IMR-90 (cell line): ENCODE measurements around the gene SLC7A6OS. TPM values are rescaled to one million over a fixed set of nuclear protein-coding genes. Genes with fewer than 3 reads are reported as not detected.

Source experiments
- ATAC-seq: fragments of 200-7000 bp; cut with Tn5 transposase; 2 replicates; pipeline ENCODE4 v1.9.1; 2020; ENCODE audit warnings: low read depth, mild to moderate bottlenecking, moderate library complexity
- BruUV-seq: library from RNA; stranded (reverse); fragments of 400-500 nt; replicated peaks from 2 replicates; lab custom pipeline; 2021; lab: Mats Ljungman, UMichigan
- CTCF ChIA-PET: fragments of 300-600 bp; formaldehyde crosslinking; extraction: SDS; loops from one replicate; lab custom pipeline; 2021; ENCODE audit warnings: antibody characterized with exemption; lab: Yijun Ruan, JAX
- POLR2A ChIA-PET: fragments of 300-600 bp; sonication (Branson Sonifier 250); formaldehyde crosslinking; loops from one replicate; lab custom pipeline; 2022; ENCODE audit warnings: antibody characterized with exemption; ENCODE audit not compliant: unreplicated experiment; lab: Charles Lee
- DNase-seq: peaks from one replicate; pipeline ENCODE4 v3.0.0; 2013
- H2AFZ ChIP-seq: replicated peaks from 2 replicates; pipeline ENCODE3; 2013; ENCODE audit warnings: low read length, mild to moderate bottlenecking; ENCODE audit not compliant: poor library complexity
- H2AK5ac ChIP-seq: 2 replicates; pipeline ENCODE4 v1.6.1; 2013; ENCODE audit warnings: low read depth, low read length, inconsistent platforms
- H2AK9ac ChIP-seq: replicated peaks from 2 replicates; pipeline ENCODE3; 2013; ENCODE audit warnings: mild to moderate bottlenecking, low read depth, low read length, moderate library complexity; ENCODE audit not compliant: poor library complexity
- H2BK120ac ChIP-seq: 2 replicates; pipeline ENCODE4 v1.6.1; 2013; ENCODE audit warnings: low read depth, low read length, inconsistent platforms
- H2BK15ac ChIP-seq: 3 replicates; pipeline ENCODE4 v1.6.1; 2013; ENCODE audit warnings: low read depth, low read length, inconsistent platforms
- H2BK20ac ChIP-seq: 2 replicates; pipeline ENCODE4 v1.6.1; 2013; ENCODE audit warnings: low read depth, mild to moderate bottlenecking, inconsistent platforms, low read length, moderate library complexity
- H2BK5ac ChIP-seq: 2 replicates; pipeline ENCODE4 v1.6.1; 2013; ENCODE audit warnings: mild to moderate bottlenecking, low read depth, low read length, inconsistent platforms; ENCODE audit not compliant: poor library complexity, severe bottlenecking
- H3K14ac ChIP-seq: replicated peaks from 2 replicates; pipeline ENCODE4 v1.6.1; 2013; ENCODE audit warnings: low read depth, low read length, inconsistent platforms
- H3K18ac ChIP-seq: 2 replicates; pipeline ENCODE4 v1.6.1; 2013; ENCODE audit warnings: low read depth, low read length, control low read depth
- H3K23ac ChIP-seq: 2 replicates; pipeline ENCODE4 v1.6.1; 2013; ENCODE audit warnings: low read depth, low read length, inconsistent platforms
- H3K27ac ChIP-seq: 2 replicates; pipeline ENCODE4 v1.5.1; 2013; ENCODE audit warnings: mild to moderate bottlenecking, control low read depth, low read length; ENCODE audit not compliant: insufficient read depth
- H3K27me3 ChIP-seq: 2 replicates; pipeline ENCODE4 v1.6.1; 2013; ENCODE audit warnings: low read length; ENCODE audit not compliant: control insufficient read depth, insufficient read depth
- H3K36me3 ChIP-seq: 2 replicates; pipeline ENCODE4 v1.6.1; 2013; ENCODE audit warnings: low read length, mixed read lengths; ENCODE audit not compliant: control insufficient read depth, insufficient read depth
- H3K4ac ChIP-seq: 2 replicates; pipeline ENCODE4 v1.6.1; 2013; ENCODE audit warnings: low read depth, low read length, inconsistent platforms
- H3K4me1 ChIP-seq: 2 replicates; pipeline ENCODE4 v1.6.1; 2013; ENCODE audit warnings: low read length, mixed read lengths; ENCODE audit not compliant: control insufficient read depth, insufficient read depth
- H3K4me2 ChIP-seq: 2 replicates; pipeline ENCODE4 v1.6.1; 2013; ENCODE audit warnings: low read depth, mild to moderate bottlenecking, control low read depth, low read length, moderate library complexity
- H3K4me3 ChIP-seq: 2 replicates; pipeline ENCODE4 v1.5.1; 2013; ENCODE audit warnings: low read depth, mild to moderate bottlenecking, control low read depth, low read length, moderate library complexity; ENCODE audit not compliant: insufficient read depth
- H3K56ac ChIP-seq: 2 replicates; pipeline ENCODE4 v1.6.1; 2013; ENCODE audit warnings: low read length, inconsistent platforms; ENCODE audit not compliant: insufficient read depth; ENCODE audit errors: extremely low read depth
- H3K79me1 ChIP-seq, 2 experiments: 2 replicates each; pipeline ENCODE4 v1.6.1; 2013; ENCODE audit warnings: low read length in 2 of 2, inconsistent platforms in 1 of 2, low read depth in 1 of 2
- H3K9ac ChIP-seq: 2 replicates; pipeline ENCODE4 v1.6.1; 2013; ENCODE audit warnings: low read depth, low read length, control low read depth
- H3K9me1 ChIP-seq: 2 replicates; pipeline ENCODE4 v1.6.1; 2013; ENCODE audit warnings: low read length, inconsistent platforms; ENCODE audit not compliant: insufficient read depth
- H3K9me3 ChIP-seq: 2 replicates; pipeline ENCODE4 v1.6.1; 2013; ENCODE audit warnings: low read length; ENCODE audit not compliant: control insufficient read depth, insufficient read depth
- H4K20me1 ChIP-seq: 2 replicates; pipeline ENCODE4 v1.6.1; 2013; ENCODE audit warnings: low read length, inconsistent platforms; ENCODE audit not compliant: insufficient read depth
- H4K5ac ChIP-seq: 2 replicates; pipeline ENCODE4 v1.6.1; 2013; ENCODE audit warnings: mild to moderate bottlenecking, low read depth, low read length, control low read depth
- H4K8ac ChIP-seq, 2 experiments: 2 replicates each; pipeline ENCODE4 v1.6.1; 2013; ENCODE audit warnings: low read depth in 2 of 2, low read length in 2 of 2, control low read depth in 1 of 2, inconsistent platforms in 1 of 2
- H4K91ac ChIP-seq: 2 replicates; pipeline ENCODE4 v1.6.1; 2013; ENCODE audit warnings: low read depth, low read length, inconsistent platforms; ENCODE audit not compliant: insufficient read depth
- FOS ChIP-seq: fragments of 150-350 bp; IDR thresholded peaks from 2 replicates; pipeline ENCODE4 v1.6.1; 2016; ENCODE audit warnings: low read depth, low read length
- NFE2L2 ChIP-seq: fragments of 150-350 bp; IDR thresholded peaks from 2 replicates; pipeline ENCODE4 v1.6.1; 2016; ENCODE audit warnings: low read depth, mild to moderate bottlenecking, low read length
- RCOR1 ChIP-seq: IDR thresholded peaks from 2 replicates; pipeline ENCODE4 v1.6.1; 2012; ENCODE audit warnings: mild to moderate bottlenecking, low read length, improper control_type of control experiment; ENCODE audit not compliant: insufficient replicate concordance
- WGBS, 2 experiments: methylation state at CpG; one replicate each; pipeline versions ENCODE4 v1.1.5 to v1.1.7; 2013; ENCODE audit warnings: missing lambda C conversion rate in 2 of 2; ENCODE audit not compliant: insufficient read length in 1 of 2; ENCODE audit errors: extremely low coverage in 2 of 2; 5-methylcytosine and 5-hydroxymethylcytosine counted together
- dilution Hi-C: fragments of 300-500 bp; cut with HindIII; formaldehyde crosslinking; loops from one replicate; pipeline ENCODE4 v1.14.3; 2018; ENCODE audit warnings: low sequenced_read_pairs; ENCODE audit not compliant: unreplicated experiment
- in situ Hi-C: fragments of 300-500 bp; cut with MboI; formaldehyde crosslinking; loops from 3 replicates; pipeline ENCODE4 v1.14.3; 2019; ENCODE audit warnings: low sequenced_read_pairs, inconsistent platforms, mixed read lengths
- intact Hi-C: fragments of 100-400 bp; cut with micrococcal nuclease; formaldehyde crosslinking; loops from 2 replicates; pipeline ENCODE4 v1.10.0; 2022
- polyA plus RNA-seq, 3 experiments: library from polyadenylated mRNA; depleted of rRNA; stranded (reverse); fragments of >200 nt; gene quantifications; 2 replicates each; pipeline ENCODE4 v1.2.3, GENCODE V29; 2012; ENCODE audit warnings: low replicate concordance in 1 of 3
- total RNA-seq: library from RNA; depleted of rRNA; stranded (reverse); fragments of >200 nt; gene quantifications from 2 replicates; pipeline ENCODE4 v1.2.3, GENCODE V29; 2012
- TF ChIP-seq, protein P1 (sequence below): fragments of 150-350 bp; IDR thresholded peaks from 2 replicates; pipeline ENCODE4 v1.6.1; 2016; ENCODE audit warnings: low read depth, mild to moderate bottlenecking, low read length, moderate library complexity, borderline replicate concordance

Gene SLC7A6OS
- total and polyA plus RNA-seq, 2 of the 4 experiments (the other 2 are of a cell fraction), result 6.8 to 8.4 TPM

GRCh38 chr16:68286153-68287074, 24.3 kb downstream of the SLC7A6OS start:
- ATAC-seq, result no peak
- H2BK5ac ChIP-seq, result no peak overlapping the region
- no peak overlapping the region for H3K14ac ChIP-seq
- 0 out of 2 replicates have a peak overlapping the region, but pooled peaks have one; percentile 45 for H3K23ac ChIP-seq
- H3K9ac ChIP-seq, result no peak overlapping the region
- no peak for TF ChIP-seq RCOR1
- no peak for TF ChIP-seq NFE2L2
- TF ChIP-seq, protein P1, sequence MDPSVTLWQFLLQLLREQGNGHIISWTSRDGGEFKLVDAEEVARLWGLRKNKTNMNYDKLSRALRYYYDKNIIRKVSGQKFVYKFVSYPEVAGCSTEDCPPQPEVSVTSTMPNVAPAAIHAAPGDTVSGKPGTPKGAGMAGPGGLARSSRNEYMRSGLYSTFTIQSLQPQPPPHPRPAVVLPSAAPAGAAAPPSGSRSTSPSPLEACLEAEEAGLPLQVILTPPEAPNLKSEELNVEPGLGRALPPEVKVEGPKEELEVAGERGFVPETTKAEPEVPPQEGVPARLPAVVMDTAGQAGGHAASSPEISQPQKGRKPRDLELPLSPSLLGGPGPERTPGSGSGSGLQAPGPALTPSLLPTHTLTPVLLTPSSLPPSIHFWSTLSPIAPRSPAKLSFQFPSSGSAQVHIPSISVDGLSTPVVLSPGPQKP, result no peak
- no peak for TF ChIP-seq FOS
- no peak overlapping the region for H2BK15ac ChIP-seq
- dilution Hi-C loops (no loop called here), intact Hi-C loops (no loop called here), in situ Hi-C loops (no loop called here)
- peaks cover 36% of the 10 kb centered on the region for H3K9me1 ChIP-seq
- no peak overlapping the region for H3K27ac ChIP-seq
- H2AFZ ChIP-seq, result no peak overlapping the region
- no peak overlapping the region for H4K91ac ChIP-seq
- no peak overlapping the region for H2BK120ac ChIP-seq
- H3K4me3 ChIP-seq, result no peak overlapping the region
- POLR2A ChIA-PET, result no interaction called here
- peaks cover 32% of the 10 kb centered on the region for H3K36me3 ChIP-seq
- H3K9me3 ChIP-seq, result no peaks in the 10 kb centered on the region
- no TSS peak for BruUV-seq
- no peak overlapping the region for H3K4me2 ChIP-seq
- H2AK9ac ChIP-seq, result no peak overlapping the region
- H4K20me1 ChIP-seq, result peaks cover 67% of the 10 kb centered on the region
- peaks cover 11% of the 10 kb centered on the region for H3K4me1 ChIP-seq
- H3K56ac ChIP-seq, result no peak overlapping the region
- H3K4ac ChIP-seq, result no peak overlapping the region
- H4K8ac ChIP-seq, result no peak overlapping the region
- 100% methylated on average over 2 of the region's 12 CpGs; no CpG with 5 or more reads in 1 of the 2 experiments for WGBS, 2 experiments
- CTCF ChIA-PET, result no interaction called here
- no peak for DNase-seq
- H2BK20ac ChIP-seq, result no peak overlapping the region
- peaks cover 34 to 94% of the 10 kb centered on the region in 2 experiments for H3K79me1 ChIP-seq
- H3K18ac ChIP-seq, result no peak overlapping the region
- H4K5ac ChIP-seq, result no peak overlapping the region
- H2AK5ac ChIP-seq, result no peak overlapping the region
- no peaks in the 10 kb centered on the region for H3K27me3 ChIP-seq
